Germinal center (tissue), 1 donor: Measurements from ENCODE around the gene C19orf73.
"Not testable (repeated sequence)": the region's sequence is repeated elsewhere in the genome, so short reads cannot be mapped to it uniquely, and the experiment has no call there.

Experiments used
- DNase-seq: peaks from one replicate; pipeline ENCODE4 v3.0.0; 2012; ENCODE audit warnings: mixed read lengths, low spot score

The C19orf73 gene

GRCh38 chr19:49148784-49149651 is 30.1 kb upstream of the C19orf73 start:
- DNase-seq, result peak; percentile 94

DNA sequence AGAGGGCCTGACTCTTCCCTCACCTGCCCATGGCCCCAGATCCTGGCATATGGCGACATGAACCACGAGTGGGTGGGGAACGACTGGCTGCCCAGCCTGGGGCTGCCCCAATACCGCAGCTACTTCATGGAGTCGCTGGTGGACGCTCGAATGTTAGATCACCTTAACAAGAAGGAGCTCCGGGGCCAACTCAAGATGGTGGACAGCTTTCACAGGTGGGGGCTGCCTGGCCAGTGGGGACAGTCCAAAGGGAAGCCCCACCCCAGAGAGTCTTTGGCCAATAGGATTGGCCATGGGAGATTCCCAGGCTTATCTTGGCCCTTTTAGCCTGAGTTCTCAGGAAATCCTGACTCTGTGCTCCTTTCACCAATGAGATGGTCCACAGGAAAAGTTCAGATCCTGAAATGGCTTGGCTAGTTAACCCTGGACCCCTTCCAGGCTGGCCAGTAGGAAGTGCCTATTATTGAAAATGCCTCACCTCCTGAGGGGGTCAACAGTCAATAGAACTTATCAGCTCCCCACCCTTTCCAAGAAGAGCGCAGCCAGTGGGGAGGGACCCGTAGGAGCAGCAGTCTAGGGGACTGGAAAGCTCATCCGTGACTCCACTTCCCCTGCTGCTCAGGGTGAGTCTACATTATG is 29.2 kb upstream of the C19orf73 start:
- no peak for DNase-seq

DNA sequence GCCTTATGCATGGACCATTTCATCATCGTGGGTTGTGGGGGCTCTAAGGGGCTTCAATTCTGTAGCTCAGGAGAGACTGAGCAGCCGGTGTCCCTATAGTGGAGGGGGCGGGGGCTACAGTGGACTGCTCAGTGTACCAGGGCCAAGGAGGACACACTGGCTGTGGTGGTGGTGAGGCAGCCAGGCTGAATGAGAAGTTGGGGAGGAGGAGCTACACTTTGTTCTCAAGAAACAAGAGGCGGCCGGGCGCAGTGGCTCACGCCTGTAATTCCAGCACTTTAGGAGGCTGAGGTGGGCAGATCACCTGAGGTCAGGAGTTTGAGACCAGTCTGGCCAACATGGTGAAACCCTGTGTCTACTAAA is 27.4 kb upstream of the C19orf73 start:
- not testable (repeated sequence) for DNase-seq

- DNase-seq, result peak; percentile 84
Observed at GRCh38 chr19:49145573-49146407, 26.8 kb upstream of the C19orf73 start.

GRCh38 chr19:49142866-49143335 is 24.0 kb upstream of the C19orf73 start:
- DNase-seq, result peak; percentile 97

DNA sequence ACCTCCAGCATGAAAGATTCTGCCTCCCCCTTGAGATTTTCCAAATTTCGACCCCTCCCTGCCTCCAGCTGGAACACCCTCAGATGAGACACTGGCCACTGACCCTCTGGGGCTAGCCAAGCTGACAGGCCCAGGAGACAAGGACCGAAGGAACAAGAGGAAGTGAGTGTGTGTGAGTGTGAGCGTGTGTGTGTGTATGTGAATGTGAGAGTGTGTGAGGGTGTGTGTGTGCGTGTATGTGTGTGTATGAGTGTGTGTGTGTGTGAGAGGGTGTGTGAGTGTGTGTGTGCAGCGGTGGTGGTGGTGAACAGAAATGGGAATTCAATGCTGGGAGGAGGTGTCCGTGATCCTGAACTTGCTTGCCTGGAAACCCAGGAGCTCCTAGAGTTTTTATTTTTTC is 22.4 kb upstream of the C19orf73 start:
- DNase-seq, result no peak

- DNase-seq, result no peak
Observed at GRCh38 chr19:49140951-49141350, 22.0 kb upstream of the C19orf73 start.

DNA sequence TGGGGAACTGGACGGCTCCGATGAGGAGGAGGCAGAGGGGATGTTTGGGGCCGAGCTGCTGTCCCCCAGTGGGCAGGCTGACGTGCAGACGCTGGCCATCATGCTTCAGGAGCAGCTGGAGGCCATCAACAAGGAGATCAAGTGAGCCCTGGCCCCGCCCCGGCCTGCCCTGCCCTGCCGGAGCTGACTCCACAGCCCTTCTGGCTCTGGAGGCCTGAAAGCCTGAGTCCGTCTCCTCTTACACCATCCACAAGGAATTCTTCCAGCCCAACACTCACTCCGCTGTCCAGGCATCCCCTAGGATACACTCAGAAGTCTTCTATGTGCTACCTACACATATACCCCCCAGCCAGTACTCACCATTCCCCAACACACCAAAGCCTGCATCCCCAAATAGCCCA is 17.8 kb upstream of the C19orf73 start:
- DNase-seq, result no peak

GRCh38 chr19:49135686-49136085 is 16.7 kb upstream of the C19orf73 start:
- no peak for DNase-seq

GRCh38 chr19:49133621-49134454 is 14.9 kb upstream of the C19orf73 start:
- DNase-seq, result peak; percentile 54

DNA sequence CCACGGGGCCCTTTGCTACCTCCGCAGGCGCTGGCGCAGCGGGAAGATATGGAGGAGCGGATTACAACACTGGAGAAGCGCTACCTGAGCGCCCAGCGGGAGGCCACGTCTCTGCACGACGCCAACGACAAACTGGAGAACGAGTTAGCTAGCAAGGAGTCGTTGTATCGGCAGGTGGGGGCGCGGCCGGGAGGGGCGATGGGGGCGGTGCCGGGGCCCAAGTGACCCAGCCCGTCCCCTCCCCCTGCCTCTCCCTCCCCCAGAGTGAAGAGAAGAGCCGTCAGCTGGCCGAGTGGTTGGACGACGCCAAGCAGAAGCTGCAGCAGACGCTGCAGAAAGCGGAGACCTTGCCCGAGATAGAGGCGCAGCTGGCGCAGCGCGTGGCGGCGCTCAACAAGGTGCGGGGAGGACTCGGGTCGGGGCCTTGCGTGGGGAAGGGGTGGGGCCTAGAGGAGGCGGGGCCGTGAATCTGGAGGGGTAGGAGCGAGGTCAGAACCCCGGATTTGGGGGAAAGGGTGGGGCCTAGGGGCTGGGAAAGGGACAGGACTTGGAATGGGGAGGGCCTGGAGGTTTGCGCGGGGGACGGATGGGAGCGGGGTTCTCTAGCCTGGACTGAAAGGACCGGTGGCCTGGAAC is 14.1 kb upstream of the C19orf73 start:
- DNase-seq, result no peak

GRCh38 chr19:49130325-49130724 is 11.4 kb upstream of the C19orf73 start:
- no peak for DNase-seq

DNA sequence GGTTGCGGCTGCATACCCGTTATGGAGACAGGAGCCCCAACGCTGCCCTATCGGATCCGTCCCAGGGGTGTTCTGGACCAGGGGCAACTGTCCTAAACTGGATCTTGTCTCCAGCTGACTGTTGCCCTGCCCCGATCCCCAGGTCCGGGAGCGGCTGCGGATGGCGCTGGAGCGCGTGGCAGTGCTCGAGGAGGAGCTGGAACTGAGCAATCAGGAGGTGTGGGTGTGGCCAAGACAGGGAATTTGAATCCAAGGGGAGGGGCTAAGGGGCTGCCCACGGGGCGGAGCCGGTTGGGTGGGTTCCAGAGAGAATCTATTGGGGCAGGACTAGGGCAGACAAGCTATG is 10.3 kb upstream of the C19orf73 start:
- no peak for DNase-seq

- no peak for DNase-seq
Observed at GRCh38 chr19:49128545-49129237, 9.7 kb upstream of the C19orf73 start.

DNA sequence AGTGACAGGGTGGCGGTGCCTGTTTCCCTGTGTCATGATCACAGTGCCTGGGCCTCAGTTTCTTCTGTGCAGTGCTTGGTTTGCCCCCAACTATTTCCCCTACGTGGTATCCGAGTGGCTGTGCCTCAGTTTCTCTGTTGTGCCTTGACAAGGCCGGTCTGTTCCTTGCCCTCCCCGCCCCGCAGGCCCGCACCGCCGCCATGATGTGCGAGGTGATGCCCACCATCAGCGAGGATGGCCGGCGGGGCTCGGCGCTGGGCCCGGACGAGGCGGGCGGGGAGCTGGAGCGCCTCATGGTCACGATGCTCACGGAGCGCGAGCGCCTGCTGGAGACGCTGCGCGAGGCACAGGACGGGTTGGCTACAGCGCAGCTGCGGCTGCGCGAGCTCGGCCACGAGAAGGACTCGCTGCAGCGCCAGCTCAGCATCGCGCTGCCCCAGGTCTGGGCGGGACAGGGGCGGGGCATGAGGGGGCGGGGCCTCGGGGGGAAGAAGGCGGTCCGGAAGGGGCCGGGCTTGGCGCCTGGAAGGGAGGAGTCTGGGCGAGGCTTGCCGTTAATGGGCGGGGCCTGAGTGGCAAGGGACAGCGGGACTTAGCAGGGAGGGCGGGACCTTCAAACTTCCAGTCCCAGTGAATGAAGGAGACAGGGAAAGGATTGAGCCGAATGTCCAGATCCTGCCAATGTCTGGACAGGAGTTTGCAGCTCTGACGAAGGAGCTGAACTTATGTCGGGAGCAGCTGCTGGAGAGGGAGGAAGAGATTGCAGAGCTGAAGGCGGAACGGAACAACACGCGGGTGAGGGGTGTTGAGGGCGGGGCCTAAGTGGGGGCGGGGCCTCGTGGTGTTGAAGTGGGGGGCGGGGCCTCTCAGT is 9.0 kb upstream of the C19orf73 start:
- DNase-seq, result peak; percentile 99

GRCh38 chr19:49127225-49127624 is 8.3 kb upstream of the C19orf73 start:
- not testable (repeated sequence) for DNase-seq

GRCh38 chr19:49126575-49126974 is 7.6 kb upstream of the C19orf73 start:
- no peak for DNase-seq

- no peak for DNase-seq
Observed at GRCh38 chr19:49125025-49125731, 6.2 kb upstream of the C19orf73 start.

DNA sequence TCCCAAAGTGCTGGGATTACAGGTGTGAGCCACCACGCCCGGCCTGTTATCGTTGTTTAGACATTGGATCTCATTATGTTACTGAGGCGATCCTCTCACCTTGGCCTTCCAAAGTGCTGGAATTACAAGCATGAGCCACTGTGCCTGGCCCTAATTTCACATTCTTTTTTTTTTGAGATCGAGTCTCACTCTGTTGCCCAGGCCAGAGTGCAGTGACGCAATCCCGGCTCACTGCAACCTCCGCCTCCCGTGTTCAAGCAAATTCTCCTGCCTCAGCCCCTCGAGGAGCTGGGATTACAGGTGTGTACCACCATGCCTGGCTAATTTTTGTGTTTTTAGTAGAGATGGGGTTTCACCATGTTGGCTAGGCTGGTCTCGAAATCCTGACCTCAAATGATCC is 4.3 kb upstream of the C19orf73 start:
- not testable (repeated sequence) for DNase-seq
